GM12892 (cell line): ENCODE data around the gene FARP1.

Source experiments
- DNase-seq: peaks from one replicate; pipeline ENCODE4 v3.0.0; 2011; ENCODE audit not compliant: insufficient read length
- FAIRE-seq: peaks from 2 replicates; lab custom pipeline; 2011; peaks lifted over from hg19 to GRCh38; lab: Jason Lieb, UNC
- POLR2A ChIP-seq: IDR thresholded peaks from 2 replicates; pipeline ENCODE4 v1.6.1; 2011; ENCODE audit warnings: low read depth, low read length, control low read depth
- POLR2AphosphoS5 ChIP-seq: IDR thresholded peaks from 2 replicates; pipeline ENCODE4 v1.6.1; 2011; ENCODE audit warnings: low read depth, low read length, control low read depth
- TAF1 ChIP-seq: IDR thresholded peaks from 2 replicates; pipeline ENCODE4 v1.6.1; 2011; ENCODE audit warnings: low read depth, mild to moderate bottlenecking, control low read depth, low read length, borderline replicate concordance

FARP1 gene

DNA sequence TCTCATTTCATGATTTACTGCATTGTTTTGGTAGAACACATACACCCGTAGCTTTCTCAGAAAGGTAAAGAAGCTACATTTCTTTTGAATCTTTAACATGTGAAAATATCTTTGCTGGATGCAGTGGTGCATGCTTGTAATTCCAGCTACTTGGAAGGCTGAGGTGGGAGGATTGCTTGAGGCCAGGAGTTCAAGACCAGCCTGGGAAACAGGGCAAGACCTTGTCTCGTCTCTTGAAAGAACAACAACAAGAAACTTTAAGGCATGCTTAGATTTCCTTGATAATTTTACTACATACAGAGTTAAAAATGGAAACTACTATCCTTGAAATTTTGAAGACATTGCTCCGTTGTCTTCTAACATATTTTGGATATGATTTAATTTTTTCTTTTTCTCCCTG is 26.4 kb downstream of the FARP1 start:
- FAIRE-seq: no peak
- TF ChIP-seq TAF1: no peak
- TF ChIP-seq POLR2A: no peak
- TF ChIP-seq POLR2AphosphoS5: no peak
- DNase-seq: no peak

- FAIRE-seq: no peak
- no peak for TF ChIP-seq POLR2A
- TF ChIP-seq POLR2AphosphoS5: no peak
- no peak for TF ChIP-seq TAF1
- DNase-seq: no peak
Measured at GRCh38 chr13:98171900-98172589, 29.2 kb downstream of the FARP1 start.

DNA sequence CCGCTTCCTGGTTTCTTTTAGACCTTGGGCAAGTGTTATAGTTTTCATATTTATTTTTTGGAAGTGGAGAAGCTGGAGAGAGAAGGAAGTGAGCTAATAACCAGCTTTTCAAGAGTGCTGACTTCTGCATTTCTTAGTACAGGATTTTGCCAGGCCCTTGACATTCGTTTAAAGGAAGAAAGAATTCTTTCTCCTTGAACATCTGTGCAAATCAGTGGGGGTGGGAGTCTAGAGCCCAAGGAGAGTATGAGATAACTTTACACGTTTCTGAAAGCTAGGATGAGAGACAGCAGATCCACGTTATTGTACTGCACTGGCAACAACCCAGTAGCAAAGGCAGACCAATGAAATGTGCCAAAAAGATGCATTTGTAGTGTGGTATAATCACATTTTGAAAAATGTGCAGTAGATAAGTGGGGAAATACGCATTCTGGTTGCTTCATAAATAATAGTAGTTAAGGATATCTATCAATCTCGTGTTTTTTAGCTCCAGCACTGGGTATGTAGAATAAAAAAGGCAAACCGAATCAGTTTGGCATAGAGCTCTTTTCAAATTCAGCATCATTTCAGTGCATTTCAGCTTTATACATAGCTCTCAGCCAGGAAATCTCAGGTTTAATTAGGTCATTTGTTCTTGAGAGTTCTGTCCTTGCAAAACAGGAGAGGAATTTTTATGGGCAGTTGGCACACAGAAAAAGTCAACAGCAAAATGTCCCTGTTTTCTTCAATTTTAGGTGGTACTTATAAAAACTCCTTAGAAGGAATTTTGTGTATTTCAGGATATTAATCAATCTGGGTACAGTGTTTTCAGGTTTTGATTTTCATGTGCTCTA is 29.9 kb downstream of the FARP1 start:
- TF ChIP-seq TAF1: no peak
- no peak for TF ChIP-seq POLR2A
- TF ChIP-seq POLR2AphosphoS5: no peak
- no peak for FAIRE-seq
- DNase-seq: no peak

- FAIRE-seq: no peak
- no peak for DNase-seq
- TF ChIP-seq POLR2A: no peak
- no peak for TF ChIP-seq POLR2AphosphoS5
- no peak for TF ChIP-seq TAF1
Measured at GRCh38 chr13:98173431-98174152, 30.7 kb downstream of the FARP1 start.

GRCh38 chr13:98174307-98174706 is 31.4 kb downstream of the FARP1 start:
- TF ChIP-seq POLR2A (no peak), POLR2AphosphoS5 (no peak), TAF1 (no peak)
- FAIRE-seq: no peak
- no peak for DNase-seq

DNA sequence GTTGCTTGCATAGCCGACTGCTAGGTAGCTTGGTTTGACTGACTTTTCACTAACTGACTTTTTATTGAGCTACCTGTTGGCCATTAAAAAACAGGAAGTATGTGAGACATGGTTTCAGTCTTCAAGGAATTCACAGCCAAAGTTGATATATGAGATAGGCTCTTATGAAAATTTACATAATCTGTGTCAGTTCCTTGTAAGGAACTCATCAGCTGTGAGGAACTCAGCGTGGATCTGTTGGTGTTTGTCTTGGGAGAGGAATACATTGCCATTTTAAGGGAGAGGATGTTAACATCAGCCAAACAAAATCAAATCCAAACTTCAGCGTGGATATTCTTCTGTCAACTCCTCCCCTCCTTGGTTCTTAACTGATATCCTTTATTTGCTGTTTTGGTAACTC is 32.1 kb downstream of the FARP1 start:
- FAIRE-seq (no peak), DNase-seq (no peak)
- TF ChIP-seq POLR2AphosphoS5 (no peak), POLR2A (no peak), TAF1 (no peak)

GRCh38 chr13:98175823-98176222 is 32.9 kb downstream of the FARP1 start:
- DNase-seq (no peak), FAIRE-seq (no peak)
- TF ChIP-seq TAF1: no peak
- no peak for TF ChIP-seq POLR2AphosphoS5
- TF ChIP-seq POLR2A: no peak

DNA sequence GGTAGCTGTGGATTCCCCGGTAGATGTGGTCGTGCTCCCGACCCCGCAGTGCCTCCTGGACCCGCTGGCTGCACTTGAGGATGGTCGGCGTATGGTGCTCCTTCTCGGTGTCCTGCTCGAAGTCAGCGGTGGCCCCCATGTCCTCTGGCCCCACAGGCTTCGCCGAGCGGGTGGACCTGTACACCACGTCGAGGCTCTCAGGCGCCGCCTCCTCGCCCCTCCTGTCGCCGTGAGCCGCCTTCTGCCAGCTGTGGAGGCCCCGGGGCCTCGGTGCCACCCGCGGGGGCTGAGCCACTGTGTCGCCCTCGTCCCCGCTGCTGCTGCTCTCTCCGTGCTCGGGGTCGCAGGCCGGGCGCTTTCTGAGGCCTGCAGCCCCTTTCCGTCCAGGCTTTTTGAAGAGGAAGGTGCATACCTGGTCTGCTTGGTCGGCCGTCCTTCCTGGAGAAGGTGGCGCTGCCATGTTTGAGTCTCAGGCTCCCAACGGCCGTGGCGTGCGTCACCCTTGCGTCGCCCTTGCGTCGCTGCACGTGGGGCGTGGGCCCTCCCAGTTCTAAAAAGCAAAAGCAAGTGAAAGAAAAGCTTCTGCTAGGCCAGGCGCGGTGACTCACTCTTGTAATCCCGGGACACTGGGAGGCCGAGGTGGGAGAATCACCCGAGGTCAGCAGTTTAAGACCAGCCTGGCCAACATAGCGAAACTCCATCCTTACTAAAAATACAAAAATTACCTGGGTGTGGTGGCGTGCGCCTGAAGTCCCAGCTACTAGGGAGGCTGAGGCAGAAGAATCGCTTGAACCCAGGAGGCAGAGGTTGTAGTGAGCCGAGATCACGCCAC is 34.1 kb downstream of the FARP1 start, which contains the start of gene RNF113B:
Gene RNF113B, minus strand, starts transcription at position 493 of the 832 bp plus-strand sequence. Its CDS starts 33 bp downstream, at position 460.
- TF ChIP-seq POLR2A: no peak
- no peak for TF ChIP-seq TAF1
- TF ChIP-seq POLR2AphosphoS5: no peak
- DNase-seq: no peak
- no peak for FAIRE-seq

DNA sequence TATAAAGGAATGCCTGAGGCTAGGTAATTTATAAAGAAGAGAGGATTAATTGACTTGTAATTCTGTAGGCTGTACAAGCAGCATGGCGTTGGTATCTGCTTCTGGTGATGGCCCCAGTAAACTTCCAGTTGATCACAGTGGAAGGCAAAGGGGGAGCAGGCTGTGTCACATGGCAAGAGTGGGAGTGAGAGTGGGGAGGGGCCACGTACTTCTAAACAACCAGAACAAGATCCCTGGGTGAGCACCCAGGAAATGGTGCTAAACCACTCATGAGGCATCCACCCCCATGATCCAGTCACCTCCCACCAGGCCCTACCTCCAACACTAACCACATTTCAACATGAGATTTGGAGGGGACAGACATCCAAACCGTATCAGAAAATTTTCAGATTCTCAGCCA is 37.2 kb downstream of the FARP1 start:
- no peak for DNase-seq
- no peak for FAIRE-seq
- TF ChIP-seq TAF1 (no peak), POLR2AphosphoS5 (no peak), POLR2A (no peak)

DNA sequence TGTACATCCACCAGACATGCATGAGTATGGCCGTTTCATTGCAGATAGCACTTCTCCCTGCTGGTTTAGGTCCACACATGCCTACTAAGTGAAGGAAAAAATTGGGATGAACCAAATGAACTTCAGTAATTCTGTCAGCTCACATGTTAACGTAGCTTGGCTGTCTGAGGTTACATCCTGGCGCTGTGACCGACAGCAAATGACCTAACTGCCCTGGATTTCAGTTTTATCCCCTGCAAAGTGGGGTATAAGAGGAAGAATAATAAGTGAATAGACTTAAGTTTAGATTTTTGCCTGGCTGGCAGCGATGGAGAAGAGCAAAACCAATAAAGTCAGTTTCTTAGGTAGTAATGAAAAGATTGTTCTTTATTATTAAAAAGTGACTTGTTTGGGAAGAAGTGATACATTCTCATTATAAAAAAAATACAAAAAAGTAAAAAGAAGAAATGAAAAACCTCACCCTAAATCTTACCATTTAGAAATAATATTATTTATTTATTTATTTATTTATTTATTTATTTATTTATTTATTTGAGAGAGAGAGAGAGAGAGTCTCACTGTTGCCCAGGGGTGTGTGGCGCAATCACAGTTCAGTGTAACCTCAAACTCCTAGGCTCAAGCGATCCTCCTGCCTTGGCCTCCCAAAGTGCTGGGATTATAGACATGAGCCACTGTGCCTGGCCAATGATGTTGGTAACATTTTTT is 38.4 kb downstream of the FARP1 start:
- TF ChIP-seq TAF1 (no peak), POLR2A (no peak), POLR2AphosphoS5 (no peak)

More for the DNA sequence above, 38.4 kb downstream of the FARP1 start:
- DNase-seq: no peak
- no peak for FAIRE-seq
